Stimulated activated naive CD8-positive, alpha-beta T cell treated with anti-CD3 and anti-CD28 coated beads, Interleukin-15, Interleukin-2, amounts not matched to agents 100 ng/mL and 50 ng/mL, for 24 hours (primary cell): ENCODE results near the gene ZDHHC19.
"Not testable (repeated sequence)": the region's sequence is repeated elsewhere in the genome, so short reads cannot be mapped to it uniquely, and the experiment has no call there.

Experiments used
- H3K27ac Mint-ChIP-seq: one replicate; pipeline ENCODE4 v1.8.0; 2021; ENCODE audit warnings: mild to moderate bottlenecking, mixed read lengths
- H3K27me3 Mint-ChIP-seq: one replicate; pipeline ENCODE4 v1.8.0; 2021; ENCODE audit warnings: mixed read lengths
- H3K36me3 Mint-ChIP-seq: one replicate; pipeline ENCODE4 v1.8.0; 2021; ENCODE audit warnings: low read depth, mixed read lengths
- H3K4me1 Mint-ChIP-seq: one replicate; pipeline ENCODE4 v1.8.0; 2021; ENCODE audit warnings: low read depth, mixed read lengths
- H3K4me3 Mint-ChIP-seq: one replicate; pipeline ENCODE4 v1.8.0; 2021; ENCODE audit warnings: mild to moderate bottlenecking, mixed read lengths
- H3K9me3 Mint-ChIP-seq: one replicate; pipeline ENCODE4 v1.8.0; 2021; ENCODE audit warnings: mixed read lengths

ZDHHC19 gene

DNA sequence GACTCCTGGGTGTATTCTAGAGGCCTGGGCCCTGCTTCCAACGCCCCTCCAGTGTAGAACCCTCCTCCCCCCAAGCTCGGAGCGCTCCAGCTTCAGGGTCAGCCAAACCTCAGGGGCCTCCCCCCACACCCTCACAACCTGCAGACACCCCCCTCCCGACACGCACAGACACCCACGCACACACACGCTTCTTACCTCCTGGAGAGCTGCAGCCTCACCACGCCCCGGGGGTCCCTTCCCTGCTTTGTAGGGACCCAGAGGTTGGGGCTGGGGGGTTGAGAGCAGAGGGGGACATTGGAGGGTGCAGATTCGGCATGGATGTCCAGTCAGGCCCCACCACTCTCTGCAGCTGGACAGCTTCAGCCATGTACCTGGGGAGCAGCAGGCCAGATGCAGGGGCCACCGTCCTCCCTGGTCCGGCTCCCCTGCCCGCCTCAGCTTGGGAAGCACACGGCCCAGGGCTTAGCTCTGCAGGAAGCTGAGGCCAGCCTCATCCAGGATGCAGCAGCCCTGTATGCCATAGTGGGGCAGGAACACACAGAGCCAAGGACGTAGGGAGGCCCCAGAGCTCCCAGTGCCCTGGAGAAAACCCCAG, 13.0 kb downstream of the ZDHHC19 start:
- H3K9me3 Mint-ChIP-seq: no peaks in the 10 kb centered on the region
- no peaks in the 10 kb centered on the region for H3K27me3 Mint-ChIP-seq
- no peak overlapping the region for H3K27ac Mint-ChIP-seq
- H3K4me3 Mint-ChIP-seq: no peak overlapping the region
- no peaks in the 10 kb centered on the region for H3K36me3 Mint-ChIP-seq
- peaks cover 30% of the 10 kb centered on the region for H3K4me1 Mint-ChIP-seq

DNA sequence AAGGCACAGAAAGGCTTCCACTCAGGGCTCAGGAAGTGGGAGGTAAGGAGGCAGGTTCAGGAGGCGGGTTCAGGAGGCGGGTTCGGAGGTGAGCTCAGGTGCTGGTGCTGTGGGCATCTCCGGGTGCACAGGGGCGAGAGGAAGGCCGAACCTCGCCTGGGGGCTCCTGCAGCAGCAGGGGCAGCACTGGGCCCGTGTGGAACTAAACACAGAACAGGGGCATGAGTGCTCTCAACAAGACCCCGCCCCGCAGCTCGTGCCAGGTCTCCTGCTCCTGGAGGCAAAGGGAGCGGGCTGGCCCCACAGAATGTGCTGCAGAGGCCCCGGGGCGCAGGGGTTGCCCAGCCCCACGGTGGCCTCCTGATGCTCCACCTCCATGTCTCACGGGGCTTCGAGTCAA, 13.7 kb downstream of the ZDHHC19 start:
- no peaks in the 10 kb centered on the region for H3K9me3 Mint-ChIP-seq
- H3K4me1 Mint-ChIP-seq: peaks cover 34% of the 10 kb centered on the region
- no peaks in the 10 kb centered on the region for H3K27me3 Mint-ChIP-seq
- no peak overlapping the region for H3K27ac Mint-ChIP-seq
- H3K36me3 Mint-ChIP-seq: no peaks in the 10 kb centered on the region
- H3K4me3 Mint-ChIP-seq: no peak overlapping the region

DNA sequence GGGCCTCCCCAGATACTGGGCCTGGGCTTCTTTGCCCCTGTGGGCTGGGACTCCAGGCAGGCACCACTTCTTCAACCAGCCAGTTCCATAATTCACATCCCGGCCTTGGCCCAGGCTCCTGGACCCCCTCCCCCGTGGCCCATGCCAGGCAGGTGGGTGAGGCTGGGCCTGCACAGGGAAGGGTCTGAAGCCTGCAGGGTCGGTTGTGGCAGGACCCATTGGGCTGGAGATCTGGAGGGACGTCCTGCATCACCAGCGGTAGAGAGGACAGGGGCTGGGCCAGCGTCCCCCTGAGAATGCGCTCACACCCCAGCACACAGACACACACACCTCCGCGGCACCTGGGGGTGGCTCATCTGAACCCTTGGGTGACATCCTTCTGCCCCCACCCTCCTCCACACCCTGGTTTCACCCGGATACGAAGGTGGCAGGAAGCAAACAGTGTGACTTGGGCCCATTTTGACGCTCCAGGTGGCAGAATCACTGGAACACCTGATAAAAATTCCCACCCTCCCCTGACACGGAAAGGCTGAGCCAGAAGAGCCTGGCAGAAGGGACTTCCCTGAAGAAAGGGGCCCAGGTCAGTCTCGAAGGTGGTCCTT, 15.4 kb downstream of the ZDHHC19 start:
- Mint-ChIP-seq H3K4me3 (no peak overlapping the region), H3K36me3 (no peaks in the 10 kb centered on the region), H3K27ac (no peak overlapping the region), H3K9me3 (no peaks in the 10 kb centered on the region), H3K27me3 (no peaks in the 10 kb centered on the region), H3K4me1 (peaks cover 49% of the 10 kb centered on the region)

DNA sequence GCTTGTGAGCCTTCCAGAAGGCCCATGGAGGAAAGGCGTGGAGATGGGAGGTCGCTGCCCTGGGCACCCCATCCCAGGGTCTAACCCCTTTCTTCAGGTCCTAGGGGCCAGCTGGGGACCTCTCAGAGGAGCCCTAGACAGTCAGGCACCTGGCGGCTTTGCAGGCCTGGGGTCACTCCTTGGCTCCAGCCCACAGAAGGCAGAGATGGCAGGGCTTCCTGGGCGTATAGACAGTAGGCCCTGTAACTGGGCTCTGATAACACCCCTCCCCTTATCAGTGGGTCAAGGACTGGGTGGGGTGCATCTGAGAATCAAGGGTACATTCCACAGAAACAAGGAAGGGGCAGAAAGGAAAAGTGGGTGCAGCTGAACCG, 16.7 kb downstream of the ZDHHC19 start:
- Mint-ChIP-seq H3K4me3 (no peak overlapping the region), H3K36me3 (no peaks in the 10 kb centered on the region), H3K27me3 (no peaks in the 10 kb centered on the region), H3K9me3 (no peaks in the 10 kb centered on the region), H3K4me1 (peaks cover 57% of the 10 kb centered on the region), H3K27ac (peak overlapping the region; percentile 11)

DNA sequence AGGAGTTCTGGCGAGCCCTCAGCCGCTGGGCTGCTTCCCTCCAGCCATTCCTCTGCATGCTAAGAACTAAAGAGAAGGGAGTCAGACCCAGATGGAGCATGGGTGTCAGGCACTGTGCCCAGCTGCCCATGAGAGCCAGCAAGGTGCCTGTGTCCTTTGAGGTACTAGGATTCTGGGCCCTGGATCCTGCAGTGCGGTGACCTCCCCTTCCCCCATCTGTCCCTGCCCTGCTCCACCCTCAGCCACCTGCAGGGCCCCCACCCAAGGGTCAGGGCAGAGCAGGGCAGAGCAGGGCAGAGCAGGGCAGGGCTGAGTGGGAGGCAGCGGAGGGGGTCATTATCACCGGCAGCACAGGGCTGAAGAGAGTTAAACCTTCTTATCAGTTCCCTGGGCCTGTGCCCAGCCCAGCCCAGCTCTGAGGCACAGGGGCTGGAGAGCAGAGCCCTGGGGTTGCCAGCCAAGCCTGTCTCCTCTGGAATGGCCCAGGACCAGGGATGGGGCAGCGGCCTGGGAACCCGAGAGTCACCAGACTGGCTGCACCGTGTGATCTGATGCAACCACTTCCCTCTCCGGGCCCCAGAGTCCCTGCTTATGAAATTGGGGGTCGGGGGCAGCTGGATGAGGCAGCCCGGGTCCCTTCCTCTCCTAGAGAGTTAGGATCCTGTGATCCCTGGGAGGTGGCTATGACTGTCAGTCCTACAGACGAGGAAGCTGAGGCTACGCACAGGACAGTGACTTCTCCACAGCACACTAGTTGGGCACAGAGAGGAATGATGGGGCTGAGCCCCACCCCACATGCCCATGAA, 17.3 kb downstream of the ZDHHC19 start:
- H3K4me1 Mint-ChIP-seq: peaks cover 58% of the 10 kb centered on the region
- H3K9me3 Mint-ChIP-seq: no peaks in the 10 kb centered on the region
- H3K27ac Mint-ChIP-seq: peak overlapping the region; percentile 94
- H3K36me3 Mint-ChIP-seq: no peaks in the 10 kb centered on the region
- H3K27me3 Mint-ChIP-seq: no peaks in the 10 kb centered on the region
- no peak overlapping the region for H3K4me3 Mint-ChIP-seq

DNA sequence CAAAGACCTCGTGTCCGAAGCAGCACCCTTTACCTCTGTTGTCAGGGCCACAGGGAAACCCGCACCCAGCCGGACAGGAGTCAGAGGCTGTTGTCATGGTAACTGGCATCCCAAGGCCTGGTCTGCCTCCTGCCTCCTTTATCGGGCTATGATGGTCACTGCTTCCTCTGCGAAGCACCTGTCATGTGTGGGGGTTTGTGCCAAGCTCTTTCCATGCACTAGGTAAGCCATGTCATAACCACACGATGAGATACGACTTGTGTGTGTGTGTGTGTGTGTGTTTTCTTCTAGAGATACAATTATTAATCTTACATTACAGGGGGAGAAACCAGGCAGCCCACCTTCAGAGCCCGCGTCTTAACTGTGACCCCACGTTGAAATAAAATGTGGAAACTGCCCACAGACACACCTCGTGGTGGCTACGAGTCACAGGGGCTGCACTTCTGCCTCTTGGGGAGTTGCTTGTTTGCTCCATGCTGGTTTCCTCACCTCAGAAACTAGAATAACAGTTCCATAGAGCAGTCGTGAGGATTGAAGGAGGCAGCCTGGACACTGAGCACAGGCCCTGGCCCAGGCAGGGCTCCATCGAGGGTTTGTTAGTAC, 18.0 kb downstream of the ZDHHC19 start:
- no peaks in the 10 kb centered on the region for H3K9me3 Mint-ChIP-seq
- no peaks in the 10 kb centered on the region for H3K27me3 Mint-ChIP-seq
- peak overlapping the region; percentile 23 for H3K4me3 Mint-ChIP-seq
- H3K4me1 Mint-ChIP-seq: peaks cover 58% of the 10 kb centered on the region
- peak overlapping the region; percentile 94 for H3K27ac Mint-ChIP-seq
- no peaks in the 10 kb centered on the region for H3K36me3 Mint-ChIP-seq

DNA sequence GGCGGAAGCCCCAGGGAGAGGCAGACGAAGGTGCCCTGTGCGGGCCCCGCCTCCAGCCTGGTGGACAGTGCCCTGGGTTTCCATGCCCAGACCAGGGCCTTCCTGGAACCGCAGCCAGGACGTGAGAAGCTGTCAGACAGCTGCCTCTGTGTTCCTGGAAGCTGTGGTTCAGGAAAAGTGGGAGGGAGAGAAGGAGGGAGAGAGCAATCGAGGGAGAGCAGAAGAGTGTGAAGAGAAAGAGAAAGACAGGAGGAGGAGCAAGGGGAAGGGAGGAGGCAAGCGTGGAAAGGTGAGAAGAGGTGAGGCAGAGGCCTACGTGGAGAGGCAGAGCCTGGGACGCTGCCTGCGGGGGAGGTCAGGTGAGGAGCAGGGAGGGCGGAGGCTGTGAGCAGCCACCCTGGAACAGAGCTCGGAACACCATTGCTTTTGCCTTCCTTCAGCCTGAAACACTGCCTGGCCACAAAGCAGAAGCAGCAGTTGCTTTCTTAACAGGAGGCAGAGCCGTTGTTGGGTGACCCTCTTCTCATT, 18.6 kb downstream of the ZDHHC19 start:
- H3K4me1 Mint-ChIP-seq: peaks cover 58% of the 10 kb centered on the region
- peak overlapping the region; percentile 94 for H3K27ac Mint-ChIP-seq
- H3K36me3 Mint-ChIP-seq: no peaks in the 10 kb centered on the region
- H3K9me3 Mint-ChIP-seq: no peaks in the 10 kb centered on the region
- no peaks in the 10 kb centered on the region for H3K27me3 Mint-ChIP-seq
- peak overlapping the region; percentile 23 for H3K4me3 Mint-ChIP-seq

DNA sequence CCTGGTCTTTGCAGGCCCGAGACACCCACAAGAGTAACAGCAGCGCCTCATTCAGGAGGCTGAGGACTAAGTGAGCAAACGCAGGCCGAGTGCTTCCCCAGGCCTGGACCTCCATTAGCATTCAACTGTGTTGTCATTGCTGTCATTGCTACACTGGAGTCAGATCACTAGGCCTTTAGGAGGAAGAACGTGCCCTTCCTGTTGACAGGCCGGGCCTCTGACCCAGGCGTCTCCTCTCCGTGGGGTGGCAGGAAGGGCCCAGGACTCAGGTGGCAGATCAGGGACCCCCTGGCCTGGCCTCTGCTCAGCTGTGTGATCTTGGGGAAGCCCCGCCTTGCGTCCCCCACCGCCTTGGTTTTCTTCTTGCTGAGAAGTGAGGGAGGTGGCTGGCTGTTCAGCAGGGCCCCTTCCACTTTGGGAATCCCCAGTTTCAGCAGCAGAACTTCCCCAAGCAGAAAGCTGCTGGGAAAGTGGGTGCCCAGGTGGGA, 19.1 kb downstream of the ZDHHC19 start:
- Mint-ChIP-seq H3K27ac (peak overlapping the region; percentile 94), H3K27me3 (no peaks in the 10 kb centered on the region), H3K4me1 (peaks cover 61% of the 10 kb centered on the region), H3K4me3 (peak overlapping the region; percentile 23), H3K36me3 (no peaks in the 10 kb centered on the region), H3K9me3 (no peaks in the 10 kb centered on the region)

DNA sequence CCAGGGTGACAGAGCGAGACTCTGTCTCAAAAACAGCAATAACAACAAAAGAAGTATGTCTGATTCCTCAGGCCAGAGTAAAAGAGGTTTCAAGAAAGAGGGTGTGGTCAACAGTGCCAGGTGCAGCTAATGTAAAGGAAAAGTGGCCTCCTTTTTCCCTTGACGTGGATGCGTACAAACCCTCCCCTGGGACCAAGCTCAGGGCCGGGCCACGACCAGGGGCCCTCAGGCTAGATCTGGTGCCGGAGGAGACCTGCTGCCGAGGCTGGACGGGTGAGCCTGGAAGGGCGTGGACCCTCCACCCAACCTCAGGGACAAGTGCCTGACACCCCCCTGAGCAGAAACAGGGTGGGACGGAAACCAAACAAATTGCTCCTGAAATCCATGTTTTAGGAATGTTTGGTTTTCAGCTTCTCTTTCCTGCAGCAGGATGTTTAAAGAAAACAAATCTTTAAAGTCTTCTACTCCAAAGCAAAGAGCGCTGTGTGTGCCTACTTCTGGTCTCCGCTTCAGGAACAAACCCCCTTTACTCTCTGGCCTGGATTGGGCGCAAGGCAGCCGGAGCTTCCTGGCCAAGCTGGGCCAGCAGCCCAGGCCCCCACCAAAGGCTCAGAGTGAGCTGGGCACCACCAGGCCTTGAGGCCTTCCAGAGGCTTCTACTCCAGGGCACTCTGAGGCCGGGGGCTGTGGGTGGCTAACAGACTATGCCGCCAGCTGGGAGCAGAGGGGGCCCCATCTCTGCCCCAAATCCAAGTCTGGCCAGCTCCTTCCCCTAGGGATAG, 21.4 kb downstream of the ZDHHC19 start:
- Mint-ChIP-seq H3K27me3 (no peaks in the 10 kb centered on the region), H3K4me1 (peaks cover 56% of the 10 kb centered on the region), H3K27ac (no peak overlapping the region), H3K4me3 (no peak overlapping the region), H3K36me3 (no peaks in the 10 kb centered on the region), H3K9me3 (no peaks in the 10 kb centered on the region)

DNA sequence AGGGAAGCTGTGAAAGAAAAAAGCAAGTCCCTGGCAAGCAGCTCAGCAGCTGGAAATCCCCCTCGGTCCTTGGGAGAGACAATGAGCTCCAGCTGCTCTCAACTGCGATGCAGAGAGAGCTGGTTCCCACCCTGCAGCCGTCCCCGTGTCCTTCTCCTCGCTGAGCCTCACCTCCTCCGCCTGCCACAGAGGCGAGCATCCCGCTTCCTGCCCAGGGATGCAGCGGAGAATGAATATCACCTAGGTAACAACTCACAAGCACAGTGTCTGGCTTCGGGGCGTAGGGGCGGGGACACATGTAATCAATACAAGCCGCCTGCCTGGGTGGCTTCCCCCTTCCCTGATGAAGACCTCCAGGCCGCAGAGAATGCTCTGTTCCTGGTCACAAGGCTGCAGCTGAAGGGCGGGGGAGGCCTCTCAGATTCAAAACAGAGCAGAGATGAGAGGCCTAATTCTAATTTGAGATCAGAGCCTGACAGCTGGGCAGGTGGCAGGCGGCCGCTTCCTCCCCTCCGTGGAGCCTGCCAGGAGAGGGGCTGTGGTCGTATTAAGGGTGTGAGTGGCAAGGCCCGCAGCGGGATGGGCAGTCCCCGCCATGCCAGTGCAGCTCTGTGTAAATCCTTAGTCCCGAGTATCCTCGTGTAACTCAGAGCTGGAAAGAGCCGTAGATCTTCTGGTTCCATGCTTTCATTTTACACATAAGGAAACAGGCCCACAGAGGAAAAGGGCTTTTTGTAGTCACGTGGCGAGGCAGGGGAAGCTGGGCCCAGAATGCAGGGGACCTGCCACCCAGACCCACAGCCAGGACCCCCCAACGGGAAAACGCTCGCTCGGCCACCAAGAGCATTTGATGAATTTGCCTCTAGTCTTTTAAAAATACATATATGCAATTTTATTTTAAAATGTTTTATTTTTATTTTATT, 24.3 kb downstream of the ZDHHC19 start:
- H3K4me3 Mint-ChIP-seq: peak overlapping the region; percentile 37
- H3K27me3 Mint-ChIP-seq: no peaks in the 10 kb centered on the region
- no peaks in the 10 kb centered on the region for H3K36me3 Mint-ChIP-seq
- H3K9me3 Mint-ChIP-seq: no peaks in the 10 kb centered on the region
- H3K4me1 Mint-ChIP-seq: peaks cover 58% of the 10 kb centered on the region
- peak overlapping the region; percentile 61 for H3K27ac Mint-ChIP-seq

DNA sequence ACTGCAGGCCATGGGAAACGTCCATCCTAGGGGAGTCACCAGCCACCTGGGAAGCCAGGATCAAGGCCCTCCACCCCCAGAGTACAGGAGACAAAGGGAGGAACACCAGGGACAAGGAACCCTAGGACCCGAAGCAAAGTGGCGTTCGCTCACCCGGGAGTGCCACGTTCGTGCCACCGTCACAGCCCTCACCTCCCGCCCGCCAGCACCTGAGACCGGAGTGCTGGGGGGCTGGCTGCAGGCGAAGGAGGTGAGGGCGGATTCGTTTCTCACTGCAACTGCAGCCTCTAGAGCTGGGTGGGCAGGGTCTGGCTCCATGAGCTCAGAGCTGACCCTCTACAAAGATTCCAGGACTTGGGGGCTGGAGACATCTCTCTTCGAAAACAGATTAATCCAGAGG, 26.3 kb downstream of the ZDHHC19 start:
- Mint-ChIP-seq H3K4me3 (no peak overlapping the region), H3K36me3 (no peaks in the 10 kb centered on the region), H3K27me3 (no peaks in the 10 kb centered on the region), H3K9me3 (no peaks in the 10 kb centered on the region), H3K4me1 (peaks cover 64% of the 10 kb centered on the region), H3K27ac (no peak overlapping the region)

DNA sequence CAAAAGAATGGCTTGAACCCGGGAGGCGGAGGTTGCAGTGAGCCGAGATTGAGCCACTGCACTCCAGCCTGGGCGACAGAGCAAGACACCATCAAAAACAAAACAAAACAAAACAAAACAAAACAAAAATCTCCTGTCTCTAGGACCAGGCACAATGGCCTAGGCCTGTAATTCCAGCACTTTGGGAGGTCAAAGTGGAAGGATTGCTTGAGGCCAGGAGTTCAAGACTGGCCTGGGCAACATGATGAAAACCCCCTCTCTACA, 27.1 kb downstream of the ZDHHC19 start:
- H3K36me3 Mint-ChIP-seq, H3K27ac Mint-ChIP-seq, H3K9me3 Mint-ChIP-seq, H3K27me3 Mint-ChIP-seq, H3K4me3 Mint-ChIP-seq: not testable (repeated sequence)
- H3K4me1 Mint-ChIP-seq: peaks cover 67% of the 10 kb centered on the region

DNA sequence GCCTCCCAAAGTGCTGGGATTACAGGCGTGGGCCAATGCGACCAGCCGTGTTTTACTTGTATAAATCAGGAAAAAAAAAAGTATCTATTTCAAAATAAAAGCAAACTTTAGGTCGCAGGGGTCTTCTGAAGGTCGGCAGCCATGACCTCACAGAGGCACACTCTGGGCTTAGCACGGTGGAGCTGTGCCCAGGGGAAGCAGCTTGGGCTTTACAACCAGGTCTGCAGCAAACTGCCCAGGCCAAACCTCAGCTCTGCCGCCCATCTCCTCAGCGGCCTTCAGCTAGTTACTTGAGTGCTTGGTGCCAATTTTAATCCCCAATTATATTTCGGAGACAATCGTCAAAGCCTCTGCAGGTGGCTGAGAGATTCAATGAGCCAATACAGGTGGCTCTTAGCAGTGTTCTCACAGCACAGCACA, 30.1 kb downstream of the ZDHHC19 start:
- Mint-ChIP-seq H3K4me1 (peaks cover 65% of the 10 kb centered on the region), H3K27ac (peak overlapping the region; percentile 98), H3K27me3 (no peaks in the 10 kb centered on the region), H3K36me3 (no peaks in the 10 kb centered on the region), H3K9me3 (no peaks in the 10 kb centered on the region), H3K4me3 (no peak overlapping the region)

DNA sequence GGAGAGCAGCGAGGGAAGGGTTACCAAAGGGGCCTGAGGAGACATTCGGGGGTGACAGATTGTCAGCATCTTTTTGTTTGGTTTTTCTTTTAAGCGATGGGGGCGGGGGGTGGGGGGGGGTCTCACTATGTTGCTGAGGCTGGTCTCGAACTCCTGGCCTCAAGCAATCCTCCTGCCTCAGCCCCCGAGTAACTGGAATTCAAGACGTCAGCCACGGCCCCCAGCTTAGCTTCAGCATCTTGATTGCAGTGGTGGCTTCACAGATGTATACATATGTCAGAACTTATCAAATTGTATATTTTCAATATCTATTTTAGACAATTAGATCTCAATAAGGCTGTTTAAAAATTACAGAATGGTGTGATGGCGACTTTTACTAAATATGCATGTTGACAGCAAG, 30.9 kb downstream of the ZDHHC19 start:
- Mint-ChIP-seq H3K4me3 (peak overlapping the region; percentile 69), H3K9me3 (no peaks in the 10 kb centered on the region), H3K4me1 (peaks cover 65% of the 10 kb centered on the region), H3K27me3 (no peaks in the 10 kb centered on the region), H3K36me3 (no peaks in the 10 kb centered on the region), H3K27ac (peak overlapping the region; percentile 98)
